IPS-15b (cell line): Measurements from ENCODE around the gene SLC25A42.

ENCODE experiments used
- H3K27me3 ChIP-seq: one replicate; pipeline ENCODE4 v1.6.1; 2013; ENCODE audit warnings: low read length; ENCODE audit not compliant: control insufficient read depth, insufficient read depth
- H3K36me3 ChIP-seq: one replicate; pipeline ENCODE4 v1.6.1; 2013; ENCODE audit warnings: low read length; ENCODE audit not compliant: control insufficient read depth, insufficient read depth
- H3K4me1 ChIP-seq: one replicate; pipeline ENCODE4 v1.6.1; 2013; ENCODE audit warnings: mild to moderate bottlenecking, low read length; ENCODE audit not compliant: control insufficient read depth, insufficient read depth
- H3K4me3 ChIP-seq: one replicate; pipeline ENCODE4 v1.5.1; 2013; ENCODE audit warnings: low read depth, low read length
- H3K9ac ChIP-seq: one replicate; pipeline ENCODE4 v1.6.1; 2013; ENCODE audit warnings: low read depth, mild to moderate bottlenecking, low read length
- H3K9me3 ChIP-seq: one replicate; pipeline ENCODE4 v1.6.1; 2013; ENCODE audit warnings: mild to moderate bottlenecking, low read length; ENCODE audit not compliant: control insufficient read depth, insufficient read depth

Gene SLC25A42

GRCh38 chr19:19062454-19063182, 1.2 kb upstream of the SLC25A42 start:
- no peaks in the 10 kb centered on the region for H3K9me3 ChIP-seq
- peaks cover 25% of the 10 kb centered on the region for H3K27me3 ChIP-seq
- H3K9ac ChIP-seq: peak overlapping the region; percentile 65
- H3K4me1 ChIP-seq: peaks cover 11% of the 10 kb centered on the region
- H3K4me3 ChIP-seq: peak overlapping the region; percentile 73
- peaks cover 15% of the 10 kb centered on the region for H3K36me3 ChIP-seq

- H3K4me1 ChIP-seq: peaks cover 11% of the 10 kb centered on the region
- H3K9me3 ChIP-seq: no peaks in the 10 kb centered on the region
- H3K4me3 ChIP-seq: peak overlapping the region; percentile 73
- no peak overlapping the region for H3K9ac ChIP-seq
- peaks cover 2% of the 10 kb centered on the region for H3K36me3 ChIP-seq
- peaks cover 26% of the 10 kb centered on the region for H3K27me3 ChIP-seq
Observed at GRCh38 chr19:19064098-19064722, 416 bp downstream of the SLC25A42 start.

GRCh38 chr19:19064811-19065745, 1.3 kb downstream of the SLC25A42 start:
- peaks cover 11% of the 10 kb centered on the region for H3K4me1 ChIP-seq
- H3K36me3 ChIP-seq: no peaks in the 10 kb centered on the region
- peak overlapping the region; percentile 73 for H3K4me3 ChIP-seq
- no peaks in the 10 kb centered on the region for H3K9me3 ChIP-seq
- no peak overlapping the region for H3K9ac ChIP-seq
- H3K27me3 ChIP-seq: peaks cover 26% of the 10 kb centered on the region

GRCh38 chr19:19067276-19068072, 3.7 kb downstream of the SLC25A42 start:
- Histone ChIP-seq H3K9me3 (no peaks in the 10 kb centered on the region), H3K9ac (no peak overlapping the region), H3K36me3 (no peaks in the 10 kb centered on the region), H3K27me3 (peaks cover 26% of the 10 kb centered on the region), H3K4me1 (peaks cover 9% of the 10 kb centered on the region), H3K4me3 (no peak overlapping the region)

- H3K36me3 ChIP-seq: no peaks in the 10 kb centered on the region
- peaks cover 3% of the 10 kb centered on the region for H3K4me1 ChIP-seq
- no peaks in the 10 kb centered on the region for H3K9me3 ChIP-seq
- no peak overlapping the region for H3K4me3 ChIP-seq
- H3K9ac ChIP-seq: no peak overlapping the region
- H3K27me3 ChIP-seq: peaks cover 26% of the 10 kb centered on the region
Observed at GRCh38 chr19:19068659-19069654, 5.2 kb downstream of the SLC25A42 start.

GRCh38 chr19:19071897-19072296, 8.1 kb downstream of the SLC25A42 start:
- no peak overlapping the region for H3K9ac ChIP-seq
- no peaks in the 10 kb centered on the region for H3K4me1 ChIP-seq
- H3K36me3 ChIP-seq: no peaks in the 10 kb centered on the region
- H3K9me3 ChIP-seq: no peaks in the 10 kb centered on the region
- peaks cover 7% of the 10 kb centered on the region for H3K27me3 ChIP-seq
- H3K4me3 ChIP-seq: no peak overlapping the region

- no peak overlapping the region for H3K9ac ChIP-seq
- H3K4me3 ChIP-seq: no peak overlapping the region
- H3K9me3 ChIP-seq: no peaks in the 10 kb centered on the region
- H3K4me1 ChIP-seq: no peaks in the 10 kb centered on the region
- H3K27me3 ChIP-seq: no peaks in the 10 kb centered on the region
- no peaks in the 10 kb centered on the region for H3K36me3 ChIP-seq
Observed at GRCh38 chr19:19074196-19074882, 10.5 kb downstream of the SLC25A42 start.

- Histone ChIP-seq H3K4me1 (no peaks in the 10 kb centered on the region), H3K9me3 (no peaks in the 10 kb centered on the region), H3K9ac (no peak overlapping the region), H3K4me3 (no peak overlapping the region), H3K27me3 (no peaks in the 10 kb centered on the region), H3K36me3 (no peaks in the 10 kb centered on the region)
Observed at GRCh38 chr19:19075126-19075525, 11.3 kb downstream of the SLC25A42 start.

- Histone ChIP-seq H3K9me3 (no peaks in the 10 kb centered on the region), H3K4me1 (no peaks in the 10 kb centered on the region), H3K9ac (no peak overlapping the region), H3K36me3 (no peaks in the 10 kb centered on the region), H3K27me3 (no peaks in the 10 kb centered on the region), H3K4me3 (no peak overlapping the region)
Observed at GRCh38 chr19:19076476-19076875, 12.7 kb downstream of the SLC25A42 start.

GRCh38 chr19:19077103-19077502, 13.3 kb downstream of the SLC25A42 start:
- Histone ChIP-seq H3K4me3 (no peak overlapping the region), H3K36me3 (no peaks in the 10 kb centered on the region), H3K4me1 (no peaks in the 10 kb centered on the region), H3K27me3 (no peaks in the 10 kb centered on the region), H3K9ac (no peak overlapping the region), H3K9me3 (no peaks in the 10 kb centered on the region)
